Stromal cell of bone marrow (primary cell): ENCODE measurements around the gene EPHA8.

Source experiments
- DNase-seq: peaks from one replicate; pipeline ENCODE4 v3.0.0-alpha.2; 2012; ENCODE audit warnings: low read depth

EPHA8 gene

DNA sequence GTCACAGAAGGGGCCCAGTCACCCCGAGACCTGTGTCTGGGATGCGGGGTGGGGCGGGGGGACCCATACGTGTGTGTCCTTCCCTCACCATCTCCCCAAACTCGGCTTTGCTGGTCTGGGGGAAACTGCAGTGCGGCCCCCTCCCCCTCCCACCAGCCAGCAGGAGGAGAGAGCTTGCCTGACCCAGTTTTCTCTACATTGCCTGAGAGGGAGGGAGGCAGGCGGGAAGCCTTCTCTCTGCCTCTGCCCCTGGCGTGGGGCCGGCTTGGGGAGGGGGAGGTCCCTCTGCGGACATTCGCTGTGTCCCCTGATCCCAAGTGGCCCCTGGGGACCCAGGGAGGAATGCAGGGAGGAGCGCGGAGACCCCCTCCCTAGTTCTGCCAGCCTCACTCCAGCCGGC is 3.9 kb downstream of the EPHA8 start:
- no peak for DNase-seq

GRCh38 chr1:22567994-22568393 is 4.7 kb downstream of the EPHA8 start:
- no peak for DNase-seq

- no peak for DNase-seq
Measured at GRCh38 chr1:22569269-22569668, 6.0 kb downstream of the EPHA8 start.

DNA sequence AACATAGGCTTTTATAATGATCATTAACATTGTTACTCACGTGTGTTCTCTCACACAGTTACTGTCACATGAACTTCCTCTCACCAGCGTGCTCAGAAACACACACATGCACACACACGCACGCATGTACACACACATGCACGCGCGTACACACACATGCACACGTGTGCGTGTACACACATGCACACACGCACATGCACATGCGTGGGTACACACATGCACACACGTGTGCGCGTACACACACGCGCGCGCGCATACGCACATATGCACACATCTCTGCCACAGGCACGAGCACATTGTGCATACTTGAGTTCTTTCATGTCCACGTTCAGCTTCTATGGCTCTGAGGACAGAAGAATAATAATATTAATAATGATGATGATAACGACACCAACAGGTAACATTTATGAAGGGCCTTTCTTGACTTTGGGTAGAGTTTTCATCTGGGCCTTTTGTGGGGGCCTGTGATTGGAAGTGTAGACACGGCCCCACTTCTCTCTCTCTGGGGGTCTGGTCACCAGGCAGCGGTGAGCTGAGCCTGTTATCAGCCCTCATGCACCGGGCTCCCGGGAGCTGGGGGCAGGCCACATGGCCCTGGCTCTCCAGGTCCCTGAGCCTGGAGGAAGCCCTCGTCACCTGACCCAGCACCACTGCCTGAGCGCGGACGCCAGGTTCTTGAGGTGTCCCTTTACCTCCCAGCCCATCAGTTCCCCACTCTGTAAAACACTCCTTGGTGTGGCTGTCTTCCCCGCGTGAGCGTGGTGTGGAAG is 7.0 kb downstream of the EPHA8 start:
- DNase-seq = no peak

DNA sequence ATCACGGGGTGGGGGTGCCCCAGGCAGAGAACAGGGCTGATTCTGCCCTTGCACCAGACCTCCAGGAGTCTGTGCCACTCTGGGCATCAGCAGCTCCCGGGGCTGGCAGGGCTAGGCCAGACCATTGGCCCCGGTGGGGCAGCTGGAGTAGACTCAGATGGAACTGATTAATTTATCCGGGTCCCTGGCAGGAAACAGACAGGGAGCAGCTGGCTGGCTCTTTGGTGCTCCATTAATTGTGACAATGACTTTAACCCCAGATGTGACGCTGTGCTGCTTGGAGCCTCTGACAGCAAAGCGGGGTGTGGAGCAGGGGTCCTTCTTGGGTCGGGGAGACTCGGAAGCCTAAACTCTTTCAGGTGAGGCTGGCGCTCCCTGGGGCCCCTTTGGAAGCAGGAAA is 9.5 kb downstream of the EPHA8 start:
- no peak for DNase-seq

- DNase-seq = no peak
Measured at GRCh38 chr1:22573237-22573636, 9.9 kb downstream of the EPHA8 start.

DNA sequence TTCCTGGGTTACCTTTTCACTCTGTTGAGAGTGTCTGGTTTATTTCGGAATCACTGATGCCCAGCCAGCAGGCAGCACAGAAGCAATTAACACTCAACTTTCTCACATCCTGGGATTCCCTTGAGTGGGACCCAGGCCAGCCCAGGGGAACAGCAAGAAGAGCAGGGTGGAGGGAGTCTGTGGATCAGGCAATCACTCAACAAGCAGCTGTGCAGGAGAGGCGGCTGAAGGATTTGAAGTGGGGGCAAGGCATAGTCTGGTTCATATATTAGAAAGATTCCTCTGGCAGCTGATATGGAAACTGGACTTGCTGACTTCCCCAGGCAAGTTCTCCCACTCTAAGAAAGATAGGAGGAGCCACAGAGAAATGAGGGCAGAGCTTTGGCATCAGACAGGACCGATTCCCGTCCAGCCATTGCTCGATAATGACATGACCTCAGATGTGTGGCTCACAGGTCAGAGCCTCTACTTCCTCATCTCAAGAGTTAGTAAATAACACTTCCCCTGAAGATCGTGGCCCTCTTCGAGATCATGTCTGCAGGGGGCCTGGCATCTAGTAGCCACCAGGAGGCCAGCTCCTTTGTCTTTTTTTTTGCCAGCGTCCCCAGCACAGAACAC is 12.4 kb downstream of the EPHA8 start:
- DNase-seq = no peak

DNA sequence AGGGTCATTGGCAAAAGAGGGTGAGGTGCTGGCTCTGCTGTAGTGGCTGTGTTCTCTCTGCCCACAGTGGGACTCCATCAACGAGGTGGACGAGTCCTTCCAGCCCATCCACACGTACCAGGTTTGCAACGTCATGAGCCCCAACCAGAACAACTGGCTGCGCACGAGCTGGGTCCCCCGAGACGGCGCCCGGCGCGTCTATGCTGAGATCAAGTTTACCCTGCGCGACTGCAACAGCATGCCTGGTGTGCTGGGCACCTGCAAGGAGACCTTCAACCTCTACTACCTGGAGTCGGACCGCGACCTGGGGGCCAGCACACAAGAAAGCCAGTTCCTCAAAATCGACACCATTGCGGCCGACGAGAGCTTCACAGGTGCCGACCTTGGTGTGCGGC is 12.9 kb downstream of the EPHA8 start:
- no peak for DNase-seq

- no peak for DNase-seq
Measured at GRCh38 chr1:22576617-22577016, 13.3 kb downstream of the EPHA8 start.

DNA sequence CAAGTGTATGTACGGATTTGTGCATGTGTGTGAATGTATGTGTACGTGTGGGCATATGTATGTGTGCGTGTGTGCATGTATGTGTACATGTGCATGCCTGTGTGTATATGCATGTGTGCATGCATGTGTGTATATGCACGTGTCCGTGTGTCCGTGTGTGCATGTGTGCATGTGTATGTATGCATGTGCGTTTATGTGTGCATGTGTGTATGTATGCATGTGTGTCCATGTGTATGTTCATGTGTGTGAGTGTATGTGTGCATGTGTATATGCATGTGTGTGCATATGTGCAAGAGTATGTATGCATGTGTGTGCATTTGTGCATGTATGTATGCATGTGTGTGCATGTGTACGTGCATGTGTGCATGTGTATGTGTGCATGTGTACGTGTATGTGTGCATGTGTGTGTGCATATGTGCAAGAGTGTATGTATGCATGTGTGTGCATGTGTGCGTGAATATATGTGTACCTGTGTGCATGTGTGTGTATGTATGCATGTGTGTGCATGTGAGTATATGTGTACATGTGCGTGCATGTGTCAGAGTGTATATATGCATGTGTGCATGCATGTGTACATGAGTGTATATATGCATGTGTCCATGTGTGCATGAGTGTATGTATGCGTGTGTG is 15.6 kb downstream of the EPHA8 start:
- no peak for DNase-seq

DNA sequence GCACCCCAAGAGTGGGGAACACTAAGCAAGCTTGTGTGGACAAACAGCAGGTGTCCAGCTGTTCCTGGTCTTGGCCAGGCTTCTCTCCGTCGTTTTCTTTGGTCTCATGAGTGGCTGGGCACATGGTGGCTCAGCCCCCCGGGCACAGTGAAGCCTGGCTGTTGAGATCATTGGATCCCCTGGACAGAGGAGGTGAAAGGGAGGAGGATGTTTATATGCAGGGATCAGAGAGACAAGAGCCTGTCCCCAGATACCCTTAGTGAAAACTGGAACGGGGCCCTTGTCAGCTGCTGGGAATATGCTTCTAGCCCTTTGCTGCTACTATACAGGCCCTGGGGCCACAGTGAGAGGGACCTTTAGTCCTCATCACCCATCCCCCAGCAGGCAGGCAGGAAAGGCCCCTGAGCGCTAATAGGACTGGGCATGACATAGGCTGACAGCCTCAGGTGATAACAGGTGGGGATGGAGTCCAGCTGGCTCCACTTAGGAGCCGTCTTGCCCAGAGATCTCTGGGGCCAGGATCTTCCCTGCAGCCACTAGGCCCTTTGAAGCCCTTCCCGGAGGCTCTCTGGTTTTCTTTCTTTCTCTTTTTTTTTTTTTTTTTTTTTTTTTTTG is 16.4 kb downstream of the EPHA8 start:
- DNase-seq = no peak

- DNase-seq = no peak
Measured at GRCh38 chr1:22582661-22583635, 19.7 kb downstream of the EPHA8 start.

DNA sequence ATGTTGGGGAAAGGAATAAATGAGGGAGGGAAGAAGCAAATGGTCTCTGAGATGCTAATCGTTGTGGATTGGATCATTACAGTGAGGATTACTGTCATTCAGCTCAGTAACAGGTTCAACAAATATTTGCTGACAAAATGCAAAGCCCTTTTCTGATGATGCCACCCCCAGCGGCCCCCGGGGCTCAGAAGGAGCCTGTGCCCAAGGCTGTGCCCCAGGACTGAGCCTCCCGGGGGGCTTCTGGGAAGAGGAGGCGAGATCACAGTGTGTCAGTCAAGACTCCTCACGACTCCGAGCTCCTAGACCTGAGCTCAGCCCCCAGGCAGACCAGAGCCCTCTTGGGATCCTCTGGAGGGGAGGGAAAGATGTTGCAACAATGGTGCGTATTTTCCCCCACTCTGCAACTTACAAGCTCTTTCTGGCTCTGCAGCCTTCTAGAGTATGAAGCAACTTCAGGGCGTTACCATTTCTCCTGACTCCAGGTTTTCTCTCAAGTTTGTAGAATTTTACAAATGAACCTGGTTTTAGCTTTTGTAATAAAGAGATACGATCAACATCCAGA is 20.8 kb downstream of the EPHA8 start:
- peak; percentile 3 for DNase-seq

DNA sequence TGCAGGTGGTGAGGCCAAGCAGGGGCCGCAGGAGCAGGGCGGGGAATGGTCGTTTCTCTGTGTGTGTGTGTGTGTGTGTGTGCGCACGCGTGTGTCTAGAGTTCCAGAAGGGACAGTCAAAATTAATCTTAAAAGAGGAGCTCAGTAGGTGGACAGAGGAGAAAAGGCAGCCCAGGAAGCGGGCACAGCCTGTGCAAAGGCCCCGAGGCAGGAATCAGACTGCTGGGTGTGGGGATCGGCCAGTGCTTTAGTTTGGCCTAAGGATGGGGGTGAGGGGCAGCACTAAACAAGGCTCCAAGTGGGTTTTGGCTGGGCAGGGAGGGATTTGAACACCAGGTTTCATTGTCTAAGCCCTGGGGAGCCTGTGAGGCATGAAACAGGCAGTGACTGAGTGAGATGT is 21.7 kb downstream of the EPHA8 start:
- no peak for DNase-seq

GRCh38 chr1:22585471-22585870 is 22.2 kb downstream of the EPHA8 start:
- DNase-seq = no peak

DNA sequence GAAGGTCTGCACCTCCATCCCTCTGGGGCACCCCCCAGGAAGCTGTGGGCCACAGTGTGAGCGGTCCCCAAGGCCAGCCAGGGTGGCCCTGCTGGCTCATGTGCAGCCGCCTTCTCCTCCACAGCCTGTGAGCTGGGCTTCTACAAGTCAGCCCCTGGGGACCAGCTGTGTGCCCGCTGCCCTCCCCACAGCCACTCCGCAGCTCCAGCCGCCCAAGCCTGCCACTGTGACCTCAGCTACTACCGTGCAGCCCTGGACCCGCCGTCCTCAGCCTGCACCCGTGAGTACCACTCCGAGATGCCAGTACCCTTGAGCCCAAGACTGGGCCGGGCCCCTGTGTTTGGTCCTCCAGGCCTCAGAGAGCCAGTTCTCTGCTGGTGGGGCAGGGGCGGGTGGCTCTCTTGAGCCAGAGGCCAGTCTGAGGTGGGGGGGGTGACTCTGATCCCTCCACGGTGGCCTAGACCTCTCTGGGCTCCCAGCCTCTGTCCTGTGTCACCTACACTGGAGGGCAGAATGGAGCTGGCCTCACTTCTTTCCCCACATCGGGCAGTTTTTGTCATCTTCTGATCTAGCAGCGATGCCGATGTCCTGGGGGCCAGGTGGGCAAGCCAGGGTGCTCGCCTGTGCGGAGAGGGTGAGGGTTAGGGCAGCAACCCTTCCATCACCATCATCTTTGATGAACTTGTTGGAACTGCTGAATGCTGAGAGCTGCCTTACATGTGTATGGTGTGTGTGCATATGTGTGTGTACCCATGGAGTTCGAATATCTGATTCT is 23.3 kb downstream of the EPHA8 start:
- no peak for DNase-seq

- DNase-seq = no peak
Measured at GRCh38 chr1:22587247-22587646, 24.0 kb downstream of the EPHA8 start.

- no peak for DNase-seq
Measured at GRCh38 chr1:22588899-22589422, 25.7 kb downstream of the EPHA8 start.

DNA sequence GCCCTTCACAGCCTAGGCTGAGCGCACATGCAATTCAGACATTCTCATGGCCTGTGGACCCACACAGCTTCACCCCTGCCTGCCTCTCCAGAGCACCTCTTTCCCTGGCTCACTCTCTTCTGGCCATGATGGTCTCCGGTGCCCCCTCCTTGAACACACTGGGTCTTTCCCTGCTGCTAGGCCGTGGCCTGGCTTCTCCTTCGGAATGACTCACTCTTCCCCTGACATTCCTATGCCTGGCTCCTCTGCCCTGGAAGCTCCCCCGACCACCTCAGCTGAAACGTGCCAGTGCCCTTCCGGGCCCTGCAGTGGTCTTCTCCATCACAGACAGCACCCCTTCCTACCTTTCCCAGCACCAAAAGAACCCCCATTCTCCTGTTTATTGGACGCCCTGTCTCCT is 28.3 kb downstream of the EPHA8 start:
- no peak for DNase-seq

GRCh38 chr1:22592051-22592450 is 28.8 kb downstream of the EPHA8 start:
- no peak for DNase-seq
